H4 (cell line): Measurements from ENCODE around the gene AP3D1. TPM values are rescaled to one million over a fixed set of nuclear protein-coding genes. Genes with fewer than 3 reads are reported as not detected.

Experiments used
- DNase-seq: peaks from one replicate; pipeline ENCODE4 v3.0.0-alpha.2; 2015; ENCODE audit warnings: low spot score
- total RNA-seq: library from RNA; depleted of rRNA; stranded (reverse); fragments of >200 nt; shearing (Covaris generic); gene quantifications from 2 replicates; pipeline ENCODE4 v1.2.3, GENCODE V29; 2014

AP3D1 gene
- total RNA-seq, 1 experiment from 2014 or later: 51.0 TPM

DNA sequence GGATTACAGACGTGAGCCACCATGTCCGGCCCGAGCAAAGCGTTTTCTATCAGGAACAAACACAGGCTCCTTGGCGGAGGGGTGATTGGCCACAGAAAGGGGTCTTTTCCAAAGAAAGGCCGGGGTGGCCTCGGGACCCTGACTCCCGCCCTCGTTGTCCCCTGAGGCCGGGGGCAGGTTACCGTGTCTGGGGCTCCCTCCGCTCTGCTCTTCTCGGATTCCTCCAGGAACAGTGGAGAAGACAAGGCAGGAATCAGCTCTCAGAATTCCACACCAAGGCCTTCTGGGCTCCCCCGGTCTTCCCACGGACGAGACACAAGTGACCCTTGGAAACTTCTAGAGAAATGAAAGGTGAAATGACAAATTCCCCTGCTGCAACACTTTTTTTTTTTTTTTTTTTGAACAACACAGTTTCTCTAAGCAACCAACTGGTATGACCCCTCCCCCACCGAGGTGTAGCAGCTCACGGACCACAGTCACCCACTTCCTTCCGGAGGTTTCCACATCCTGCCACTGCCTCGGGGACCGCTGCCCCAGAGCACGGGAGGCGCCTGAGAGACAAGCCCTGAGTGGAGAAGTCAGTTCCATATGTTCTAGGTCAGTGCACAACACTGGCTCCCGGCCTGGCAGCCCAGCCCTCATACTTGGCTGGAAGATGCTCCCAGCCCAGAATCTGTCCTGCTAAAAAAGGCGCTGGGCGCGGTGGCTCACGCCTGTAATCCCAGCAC lies 66.2 kb downstream of the AP3D1 start:
- DNase-seq: peak; percentile 71

DNA sequence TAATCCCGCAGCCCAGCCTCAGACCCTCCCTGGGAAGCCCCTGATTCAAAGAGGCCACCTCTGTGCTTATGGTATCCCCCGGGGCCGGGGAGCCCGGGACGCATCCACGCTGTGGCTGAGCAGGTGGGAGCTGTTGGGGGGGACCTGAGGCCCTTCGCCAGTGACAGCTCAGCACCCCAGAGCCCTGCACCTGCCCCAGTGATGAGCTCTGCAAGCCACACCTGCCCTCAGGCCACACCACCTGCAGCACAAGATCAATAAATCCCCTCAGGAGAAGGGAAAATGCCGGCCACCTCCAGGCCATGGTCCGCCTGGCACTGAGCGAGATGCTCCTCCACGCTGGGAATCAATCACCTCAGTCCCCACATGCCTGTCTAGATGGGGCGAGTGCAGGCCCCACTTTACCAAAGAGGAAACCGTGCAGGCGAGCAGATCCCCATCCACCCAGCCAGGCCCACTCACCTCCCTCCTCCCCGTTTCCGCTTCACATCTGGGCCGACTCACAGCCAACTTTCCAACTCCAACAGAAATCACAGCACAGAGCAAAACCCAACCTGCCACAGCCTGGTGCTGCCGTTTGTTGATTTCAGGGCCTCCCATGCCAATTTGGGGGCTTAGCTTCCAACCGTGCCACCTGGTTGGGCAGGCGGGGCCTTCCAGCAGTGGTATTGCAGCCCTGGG lies 68.1 kb downstream of the AP3D1 start:
- no peak for DNase-seq

DNA sequence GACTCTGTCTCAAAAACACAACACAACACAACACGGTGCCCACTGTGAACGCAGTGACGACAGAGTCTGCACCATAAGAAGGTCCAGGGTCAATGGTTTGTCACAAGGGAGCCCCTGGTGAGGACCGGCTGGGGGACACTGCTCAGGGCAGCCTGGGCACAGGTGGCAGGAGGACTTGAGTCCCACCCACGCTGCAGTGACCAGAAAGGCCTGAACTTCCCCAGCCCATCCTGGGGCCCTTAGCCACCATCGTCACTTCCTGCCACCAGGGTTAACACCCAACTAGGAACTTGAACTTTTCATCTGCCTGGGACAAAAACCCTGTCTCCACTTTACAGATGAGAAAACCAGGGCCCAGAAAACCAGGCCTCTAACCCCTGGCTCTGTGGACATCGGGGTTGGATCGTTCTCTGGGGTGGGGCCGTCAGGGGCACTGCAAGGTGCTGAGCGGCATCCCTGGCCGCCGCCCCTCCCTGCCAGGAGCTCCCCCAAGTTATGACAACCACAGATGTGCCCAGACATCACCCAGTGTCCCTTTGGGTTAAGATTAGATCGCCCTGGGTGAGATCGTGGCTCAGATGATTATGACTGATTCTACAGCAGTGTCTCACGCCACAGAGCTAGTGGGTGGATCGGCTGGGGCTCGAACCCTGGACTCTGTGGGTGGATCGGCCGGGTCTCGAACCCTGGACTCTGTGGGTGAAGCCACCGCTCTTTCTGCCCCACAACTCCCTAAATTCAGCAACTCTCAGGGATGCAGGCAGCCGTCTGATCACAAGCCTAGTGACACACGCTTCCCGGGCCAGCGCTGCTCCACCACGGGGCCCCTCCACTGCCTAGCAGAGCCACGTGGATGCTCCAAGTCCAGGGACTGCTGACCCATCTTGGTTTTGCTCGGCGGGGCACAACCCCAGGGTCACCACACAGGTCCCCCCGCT lies 69.2 kb downstream of the AP3D1 start:
- DNase-seq: no peak

DNA sequence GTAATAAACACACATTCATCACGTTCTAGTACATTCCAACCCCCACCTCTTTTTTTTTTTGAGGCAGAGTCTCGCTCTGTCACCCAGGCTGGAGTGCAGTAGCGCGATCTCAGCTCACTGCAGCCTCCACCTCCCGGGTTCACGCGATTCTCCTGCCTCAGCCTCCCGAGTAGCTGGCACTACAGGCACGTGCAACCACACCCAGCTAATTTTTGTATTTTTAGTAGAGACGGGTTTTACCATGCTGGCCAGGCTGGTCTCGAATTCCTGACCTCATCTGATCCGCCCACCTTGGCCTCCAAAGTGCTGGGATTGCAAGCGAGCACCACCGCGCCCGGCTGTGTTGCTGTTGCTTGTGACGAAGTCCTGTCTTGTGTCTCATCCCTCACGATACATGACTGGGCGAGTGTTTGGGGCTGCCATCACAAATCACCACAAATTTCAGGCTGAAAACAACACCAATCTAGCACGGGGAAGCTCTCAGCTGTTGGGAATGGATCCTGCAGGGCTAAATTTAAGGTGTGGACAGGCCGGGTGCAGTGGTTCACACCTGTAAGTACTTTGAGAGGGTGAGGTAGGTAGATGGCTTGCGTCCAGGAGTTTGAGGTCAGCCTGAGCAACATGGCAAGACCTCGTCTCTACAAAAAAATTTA lies 70.9 kb downstream of the AP3D1 start:
- DNase-seq: no peak

DNA sequence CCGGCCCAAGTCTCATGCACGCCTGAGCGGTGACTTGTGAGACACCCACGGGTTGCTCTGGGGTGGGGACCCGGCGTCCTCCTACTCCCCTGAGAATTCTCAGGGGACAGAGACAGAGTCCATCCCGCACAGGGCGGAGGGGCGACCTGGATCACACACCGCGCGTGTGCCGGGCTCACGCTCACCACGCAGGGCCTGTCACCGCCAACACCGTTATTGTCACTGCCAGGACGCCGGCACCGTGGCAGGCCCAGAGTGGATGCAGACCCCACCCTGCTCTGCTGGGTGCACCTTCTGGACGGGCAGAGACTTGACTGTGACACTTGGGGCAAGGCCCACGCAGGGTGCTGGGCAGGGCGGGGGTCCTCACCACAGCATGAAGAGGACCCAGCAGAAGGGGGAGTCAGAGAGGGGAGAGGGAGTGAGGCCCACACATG lies 71.5 kb downstream of the AP3D1 start:
- DNase-seq: no peak

DNA sequence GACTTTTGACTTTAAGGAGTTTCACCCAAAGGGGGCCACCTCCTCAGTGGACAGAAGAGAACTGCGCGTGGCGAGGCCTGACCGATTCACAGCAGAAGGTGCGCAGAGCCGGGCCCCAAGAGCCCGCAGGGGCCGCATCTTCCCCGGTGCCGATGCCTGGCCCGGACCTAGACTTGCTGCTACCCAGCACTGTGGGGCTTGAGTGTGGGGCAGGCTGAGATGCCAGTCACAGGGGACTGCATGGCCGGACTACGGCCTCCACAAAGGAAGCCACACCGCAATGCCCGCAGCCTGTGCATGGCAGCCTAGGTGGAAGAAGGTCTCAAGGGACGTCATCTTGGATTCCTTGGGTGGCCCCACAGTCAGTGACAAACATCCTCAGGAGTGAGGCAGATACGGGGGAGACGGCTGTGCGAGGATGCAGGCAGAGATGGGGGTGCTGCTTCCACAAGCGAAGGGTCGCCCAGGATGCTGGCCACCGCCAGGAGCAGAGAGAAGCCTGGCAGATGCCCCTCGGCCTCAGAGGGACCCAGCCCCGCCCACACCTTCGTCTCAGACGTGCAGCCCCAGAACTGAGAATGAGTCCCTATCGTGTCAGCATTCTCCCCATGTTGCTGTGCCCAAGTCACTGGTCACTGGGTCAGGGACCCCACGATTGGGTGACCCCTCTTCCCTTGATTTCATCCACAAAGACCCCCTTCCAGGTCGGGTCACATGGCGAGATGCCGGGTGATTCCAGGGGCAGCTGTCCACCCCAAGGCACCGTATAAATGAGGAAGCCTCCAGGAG lies 72.1 kb downstream of the AP3D1 start:
- no peak for DNase-seq

DNA sequence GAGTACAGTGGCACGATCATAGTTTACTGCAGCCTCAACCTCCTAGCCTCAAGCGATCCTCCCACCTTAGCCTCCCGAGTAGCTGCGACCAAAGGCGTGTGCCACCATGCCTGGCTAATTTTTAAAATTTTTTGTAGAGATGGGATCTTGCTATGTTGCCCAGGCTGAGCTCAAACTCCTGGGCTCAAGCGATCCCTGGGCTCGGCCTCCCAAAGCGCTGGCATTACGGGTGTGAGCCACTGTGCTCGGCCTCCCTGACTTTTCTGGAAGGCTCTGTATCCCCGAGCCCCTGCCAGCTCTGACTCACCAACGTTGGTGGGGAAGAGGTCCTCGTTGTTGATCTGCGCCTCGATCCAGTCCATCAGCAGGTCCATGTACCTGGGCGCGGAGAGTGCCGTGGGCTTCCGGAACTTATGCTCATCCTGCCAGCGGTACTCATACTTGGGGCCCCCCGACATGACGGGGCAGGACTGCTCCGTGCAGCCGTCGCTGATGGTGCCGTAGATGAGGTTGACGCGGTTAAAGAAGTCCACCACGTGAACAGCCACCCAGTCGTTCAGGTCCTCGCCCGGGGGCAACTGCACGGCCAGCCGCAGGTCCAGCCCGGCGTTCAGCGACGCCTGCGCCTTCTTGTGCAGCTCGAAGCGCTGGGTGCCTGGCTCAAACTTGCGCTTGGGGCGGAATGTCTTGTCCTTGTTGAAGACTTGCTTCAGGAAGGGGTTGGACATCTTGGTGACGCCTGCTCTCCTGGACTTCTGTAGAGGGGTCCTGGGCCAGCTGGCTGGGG lies 73.3 kb downstream of the AP3D1 start:
- no peak for DNase-seq

DNA sequence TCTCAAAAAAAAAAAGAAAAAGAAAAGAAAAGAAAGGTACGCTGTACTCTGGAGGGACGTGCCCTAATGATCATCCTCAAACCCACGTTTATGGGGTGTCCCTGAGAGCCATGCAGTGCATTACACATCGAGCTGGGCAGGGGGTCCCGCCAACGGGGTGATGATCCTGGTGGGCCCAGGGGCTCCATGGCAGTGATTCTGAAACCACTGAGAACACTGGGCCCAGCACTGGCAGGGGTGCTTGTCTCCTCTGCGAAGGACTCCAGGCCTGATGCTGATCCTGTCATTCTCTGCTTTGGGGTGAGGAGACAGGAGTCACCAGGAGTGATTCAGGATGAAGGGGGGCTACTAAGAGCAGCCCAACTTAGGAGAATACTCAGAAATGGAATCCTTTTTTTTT lies 74.0 kb downstream of the AP3D1 start:
- no peak for DNase-seq

DNA sequence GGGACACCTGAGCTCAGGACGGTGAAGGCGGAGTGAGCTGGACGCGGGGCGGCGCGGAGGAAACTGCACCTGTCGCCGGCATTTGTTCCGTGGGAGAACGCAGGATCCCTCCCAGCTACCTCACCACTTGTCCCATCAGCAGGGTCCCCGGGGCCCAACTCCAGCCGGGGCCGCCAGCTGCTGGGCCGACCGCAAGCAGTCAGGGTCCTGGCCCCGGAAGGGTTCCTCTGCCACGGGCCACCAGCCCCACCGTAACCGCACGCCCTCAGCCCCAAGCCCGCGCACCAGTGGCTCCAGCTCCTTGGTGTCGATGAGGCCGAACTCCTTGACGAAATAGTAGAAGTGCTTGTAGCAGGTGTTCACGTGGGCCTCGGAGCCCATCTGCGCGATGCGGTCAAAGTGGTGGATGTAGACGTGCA lies 74.8 kb downstream of the AP3D1 start:
- no peak for DNase-seq

DNA sequence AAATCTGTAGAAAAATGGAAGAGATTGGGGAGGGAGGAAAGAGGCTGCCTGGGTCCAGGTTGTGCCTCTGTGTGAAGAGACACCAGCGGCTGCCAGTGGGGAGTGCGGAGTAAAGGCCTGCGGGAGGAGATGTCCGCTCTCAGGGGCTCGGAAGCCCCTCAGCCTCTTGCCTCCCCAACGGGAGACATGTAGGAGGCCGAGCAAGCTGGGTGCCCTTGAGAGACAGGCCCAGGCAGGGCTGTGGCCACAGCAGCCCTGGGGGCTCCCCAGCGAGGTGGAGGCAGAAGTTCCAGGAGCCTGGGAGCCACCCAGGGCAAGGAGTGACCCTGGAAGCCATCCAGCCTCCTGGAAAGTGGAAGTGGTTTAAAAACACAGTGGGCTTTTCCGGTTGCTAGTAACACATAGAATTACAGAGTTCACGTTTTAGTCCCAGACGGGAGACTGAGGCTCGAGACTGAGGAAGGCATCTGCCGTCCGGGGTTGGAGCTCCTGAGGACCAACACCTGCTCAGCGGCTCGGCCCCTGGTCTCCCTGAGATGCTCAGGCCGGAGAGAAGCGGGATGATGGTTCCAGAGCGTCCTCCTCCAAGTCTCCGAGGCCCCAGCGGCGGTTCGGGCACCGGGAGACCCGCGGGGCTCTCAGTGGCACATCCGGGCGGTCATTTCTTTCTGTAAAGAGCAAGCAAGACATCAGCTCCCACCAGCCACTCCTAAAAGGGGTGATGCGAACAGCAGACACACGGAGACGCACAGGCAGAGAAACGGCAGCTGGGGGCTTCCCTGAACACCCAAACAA lies 78.4 kb downstream of the AP3D1 start:
- DNase-seq: no peak

DNA sequence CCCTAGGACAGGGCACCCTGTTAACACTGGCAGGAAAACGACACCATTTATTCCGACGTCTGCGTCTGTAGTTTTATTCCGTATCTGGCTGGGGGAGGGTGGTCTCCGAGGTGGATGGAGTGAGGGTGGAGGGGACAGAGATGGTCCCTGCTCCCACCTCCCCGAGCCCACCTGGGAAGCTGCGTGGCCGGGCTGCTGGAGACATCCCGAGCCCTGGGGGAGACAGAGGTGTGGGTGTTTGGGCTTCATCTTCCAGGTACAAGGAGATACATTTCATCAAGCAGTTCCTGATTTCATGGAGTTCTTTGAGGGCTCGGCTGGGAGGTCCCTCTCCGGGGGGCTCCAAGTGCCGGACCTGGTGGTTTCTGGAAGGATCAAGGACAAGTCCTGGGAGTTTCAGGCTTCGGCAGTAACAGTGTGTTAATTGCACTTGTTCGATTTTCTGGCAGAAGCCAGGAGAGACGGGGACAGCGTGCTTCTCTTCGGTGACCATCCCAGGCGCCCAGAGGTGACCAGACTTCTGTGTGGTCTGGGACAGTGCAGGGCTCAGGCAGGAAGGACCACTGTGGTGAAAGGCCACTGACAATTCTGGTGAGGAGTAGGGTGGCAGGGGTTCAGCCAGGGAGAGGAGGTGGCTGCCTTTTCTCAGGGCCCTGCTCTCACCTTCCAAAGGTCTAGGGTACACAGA lies 80.2 kb downstream of the AP3D1 start:
- no peak for DNase-seq

DNA sequence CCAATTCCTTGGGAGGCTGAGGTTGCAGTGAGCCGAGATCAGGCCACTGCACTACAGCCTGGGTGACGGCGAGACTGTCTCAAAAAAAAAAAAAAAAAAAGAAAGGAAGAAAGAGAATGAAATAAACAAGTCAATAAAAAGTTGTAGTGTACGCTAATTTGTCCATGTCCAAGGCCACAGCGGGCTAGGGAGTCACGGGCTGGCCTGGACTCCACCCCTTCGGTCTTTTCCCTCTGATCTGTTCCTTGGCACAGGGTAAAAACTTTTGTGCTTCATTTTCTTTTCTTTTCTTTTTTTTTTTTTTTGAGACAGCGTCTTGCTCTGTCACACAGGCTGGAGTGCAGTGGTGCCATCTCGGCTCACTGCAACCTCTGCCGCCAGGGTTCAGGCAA lies 80.9 kb downstream of the AP3D1 start:
- no peak for DNase-seq

DNA sequence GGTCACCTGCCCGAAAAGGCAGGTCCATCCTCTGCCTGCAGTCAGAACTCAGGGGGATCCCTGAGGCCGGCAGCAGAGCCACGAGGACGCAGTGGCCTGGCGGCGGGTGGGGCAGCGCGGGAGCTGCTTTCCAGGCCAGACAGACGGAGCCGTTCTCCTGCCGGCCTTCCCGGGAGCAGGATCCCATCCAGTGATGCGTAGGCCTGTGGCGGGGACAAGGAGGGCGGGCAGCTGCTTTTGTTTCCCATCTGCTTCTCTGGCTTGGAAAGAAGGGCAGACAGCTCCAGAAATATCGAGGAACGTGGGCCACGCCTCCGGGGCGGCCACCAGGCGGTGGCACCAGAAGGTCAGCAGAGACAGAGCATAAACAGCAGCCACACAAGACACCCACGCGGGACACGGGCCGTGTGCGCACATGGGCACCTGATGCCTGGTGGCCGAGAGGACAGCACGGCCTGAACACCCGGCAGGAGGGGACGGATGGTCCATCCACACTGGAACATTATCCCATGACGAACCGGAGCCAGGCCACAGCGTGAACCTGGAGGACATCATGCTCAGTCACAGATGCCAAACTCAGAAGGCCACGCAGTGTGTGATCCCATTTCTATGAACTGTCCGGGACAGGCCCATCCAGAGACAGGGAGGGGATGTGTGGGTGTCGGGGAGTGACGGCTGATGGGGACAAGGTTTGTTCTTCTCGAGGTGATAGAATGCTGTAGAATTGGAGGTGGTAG lies 86.4 kb downstream of the AP3D1 start:
- no peak for DNase-seq

DNA sequence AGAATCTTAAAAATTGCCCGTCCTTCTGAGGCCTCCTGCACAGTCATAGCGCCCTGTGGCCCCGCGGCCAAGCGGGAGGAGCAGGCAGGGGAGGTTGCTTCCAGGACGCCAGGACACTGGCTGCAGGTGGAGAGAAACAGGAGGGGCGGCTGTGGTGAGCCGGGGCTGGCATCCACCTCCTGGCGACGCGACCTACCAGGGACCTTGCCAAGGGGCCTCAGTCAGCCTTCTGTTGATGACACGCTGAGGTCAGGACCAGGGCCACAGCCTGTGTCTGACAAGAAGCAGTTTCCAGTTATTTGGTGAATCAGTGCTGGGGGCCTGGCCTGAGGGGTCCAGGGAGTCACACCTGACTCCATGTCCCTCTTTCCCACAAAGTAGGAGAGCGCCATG lies 87.0 kb downstream of the AP3D1 start:
- DNase-seq: no peak

DNA sequence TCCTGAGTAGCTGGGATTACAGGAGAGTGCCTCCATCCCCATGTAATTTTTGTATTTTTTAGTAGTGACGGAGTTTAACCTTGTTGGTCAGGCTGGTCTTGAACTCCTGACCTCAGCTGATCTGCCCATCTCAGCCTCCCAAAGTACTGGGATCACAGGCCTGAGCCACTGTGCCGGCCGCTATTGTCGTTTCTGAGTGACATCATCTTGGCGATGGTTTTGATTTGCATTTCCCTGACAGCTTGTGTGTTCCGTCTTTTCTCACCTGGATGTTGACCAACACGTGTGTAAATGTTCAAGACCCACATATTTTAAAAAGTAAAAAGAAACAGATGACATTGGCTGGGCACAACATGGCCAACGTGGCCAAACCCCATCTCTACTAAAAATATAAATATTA lies 87.5 kb downstream of the AP3D1 start:
- no peak for DNase-seq

DNA sequence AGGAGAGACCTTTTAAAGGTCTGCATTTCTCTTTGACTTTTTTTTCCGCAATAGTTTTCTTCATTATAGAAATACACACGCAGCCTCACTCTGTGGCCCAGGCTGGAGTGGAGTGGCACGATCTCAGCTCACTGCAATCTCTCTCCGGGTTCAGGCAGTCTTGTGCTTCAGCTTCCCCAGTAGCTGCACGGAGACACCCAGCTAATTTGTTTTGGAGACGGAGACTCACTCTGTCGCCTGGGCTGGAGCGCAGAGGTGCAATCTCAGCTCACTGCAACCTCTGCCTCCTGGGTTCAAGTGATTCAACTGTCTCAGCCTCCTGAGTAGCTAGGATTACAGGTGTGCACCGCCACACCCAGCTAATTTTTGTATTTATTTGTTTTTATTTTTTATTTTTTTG lies 88.6 kb downstream of the AP3D1 start:
- DNase-seq: no peak

DNA sequence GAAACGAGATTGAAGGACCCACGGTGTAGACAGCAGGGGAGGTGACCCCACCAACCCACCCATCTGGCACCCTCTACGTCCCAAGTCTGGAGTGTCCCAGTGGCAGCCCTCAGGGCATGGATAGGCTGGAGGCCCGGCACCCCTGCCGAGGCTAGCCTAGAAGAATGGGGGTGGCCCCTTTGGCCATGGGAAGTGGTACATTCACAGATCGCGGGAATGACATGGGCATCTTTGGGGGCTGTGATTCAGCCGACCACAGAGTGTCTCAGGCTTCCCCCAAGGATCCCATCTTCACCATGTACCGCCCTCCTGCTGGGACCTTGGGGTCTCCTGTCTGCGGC lies 89.0 kb downstream of the AP3D1 start:
- DNase-seq: no peak
